WERI-Rb-1 (cell line): ENCODE data around the gene ZDHHC16.

Source experiments
- DNase-seq: peaks from one replicate; pipeline ENCODE4 v3.0.0-alpha.2; 2020
- H3K27ac ChIP-seq: fragments of 250-450 bp; sonication (Bioruptor Pico); 2 replicates; pipeline ENCODE4 v1.5.1; 2020; ENCODE audit warnings: mild to moderate bottlenecking, moderate library complexity
- H3K27me3 ChIP-seq: fragments of 250-450 bp; sonication (Bioruptor Pico); 2 replicates; pipeline ENCODE4 v1.5.1; 2021; ENCODE audit warnings: mild to moderate bottlenecking, low read depth, moderate library complexity; ENCODE audit not compliant: insufficient read depth, severe bottlenecking
- H3K36me3 ChIP-seq: fragments of 250-450 bp; sonication (Bioruptor Pico); 2 replicates; pipeline ENCODE4 v1.5.1; 2020; ENCODE audit warnings: mild to moderate bottlenecking, moderate library complexity
- H3K4me3 ChIP-seq: 2 replicates; pipeline ENCODE4 v1.5.1; 2011; ENCODE audit warnings: low read depth, mild to moderate bottlenecking, control low read depth, low read length
- H3K9me3 ChIP-seq: fragments of 250-450 bp; sonication (Bioruptor Pico); 2 replicates; pipeline ENCODE4 v1.5.1; 2021; ENCODE audit warnings: mild to moderate bottlenecking, moderate library complexity; ENCODE audit not compliant: severe bottlenecking
- TF ChIP-seq, protein P1 (sequence below): IDR thresholded peaks from 2 replicates; pipeline ENCODE4 v1.5.1; 2011; ENCODE audit warnings: low read depth, mild to moderate bottlenecking, control low read depth, inconsistent platforms, low read length

The ZDHHC16 gene

DNA sequence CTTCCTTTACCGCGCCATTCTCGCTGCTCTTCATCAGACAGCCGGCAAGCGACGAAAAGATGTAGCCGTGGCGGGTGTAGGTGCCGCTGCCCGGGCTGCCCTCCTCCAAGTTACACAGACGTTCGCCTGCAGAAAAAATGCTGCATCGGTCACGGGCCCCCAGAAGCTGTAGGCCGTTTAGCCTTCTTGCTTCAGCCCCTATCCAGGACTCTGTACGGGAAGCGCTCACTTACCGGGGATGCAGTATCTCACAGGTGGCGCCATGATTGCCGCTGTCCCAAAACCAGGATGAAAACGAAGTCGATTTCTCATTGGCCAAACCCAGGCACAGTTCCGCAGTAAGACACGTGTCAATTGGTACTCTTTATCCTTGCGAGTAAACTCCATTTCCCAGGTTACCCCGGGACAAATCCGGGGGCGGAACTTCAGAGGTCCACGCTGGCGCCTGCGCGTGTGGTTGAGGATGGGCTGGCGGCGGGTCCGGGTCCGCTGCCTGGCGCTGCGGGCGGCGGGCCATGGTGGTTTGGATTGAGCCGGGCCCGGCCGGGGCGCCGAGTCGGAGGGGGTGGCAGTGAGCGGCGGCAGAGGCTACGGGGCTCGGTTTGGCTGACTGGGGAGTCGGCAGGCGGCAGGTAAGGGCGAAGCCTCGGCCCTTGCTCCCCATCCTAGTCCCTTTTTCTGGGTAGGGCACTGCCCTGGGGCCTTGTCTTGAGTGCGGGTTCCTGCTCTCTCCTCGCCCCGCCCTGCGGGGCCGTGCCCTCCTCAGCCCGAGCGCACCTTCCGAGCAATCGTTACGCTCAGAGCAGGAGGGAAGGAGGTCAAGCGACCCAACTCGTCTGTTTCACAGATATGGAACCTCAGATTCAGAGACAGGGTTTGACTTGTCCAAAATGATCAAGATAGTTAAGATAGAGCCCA, at the start of gene ZDHHC16, which contains the start of gene EXOSC1:
TSS of gene ZDHHC16 (plus strand) at position 454 of the 918 bp plus-strand sequence. CDS start 5,501 bp downstream, outside the sequence.
TSS of gene EXOSC1 (minus strand) at position 285 of the 918 bp plus-strand sequence. CDS start at position 264, 21 bp downstream.
- TF ChIP-seq, protein P1, sequence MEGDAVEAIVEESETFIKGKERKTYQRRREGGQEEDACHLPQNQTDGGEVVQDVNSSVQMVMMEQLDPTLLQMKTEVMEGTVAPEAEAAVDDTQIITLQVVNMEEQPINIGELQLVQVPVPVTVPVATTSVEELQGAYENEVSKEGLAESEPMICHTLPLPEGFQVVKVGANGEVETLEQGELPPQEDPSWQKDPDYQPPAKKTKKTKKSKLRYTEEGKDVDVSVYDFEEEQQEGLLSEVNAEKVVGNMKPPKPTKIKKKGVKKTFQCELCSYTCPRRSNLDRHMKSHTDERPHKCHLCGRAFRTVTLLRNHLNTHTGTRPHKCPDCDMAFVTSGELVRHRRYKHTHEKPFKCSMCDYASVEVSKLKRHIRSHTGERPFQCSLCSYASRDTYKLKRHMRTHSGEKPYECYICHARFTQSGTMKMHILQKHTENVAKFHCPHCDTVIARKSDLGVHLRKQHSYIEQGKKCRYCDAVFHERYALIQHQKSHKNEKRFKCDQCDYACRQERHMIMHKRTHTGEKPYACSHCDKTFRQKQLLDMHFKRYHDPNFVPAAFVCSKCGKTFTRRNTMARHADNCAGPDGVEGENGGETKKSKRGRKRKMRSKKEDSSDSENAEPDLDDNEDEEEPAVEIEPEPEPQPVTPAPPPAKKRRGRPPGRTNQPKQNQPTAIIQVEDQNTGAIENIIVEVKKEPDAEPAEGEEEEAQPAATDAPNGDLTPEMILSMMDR: no peak
- no peaks in the 10 kb centered on the region for H3K9me3 ChIP-seq
- peak within 1 kb of the TSS; percentile 83 for H3K27ac ChIP-seq
- DNase-seq: peak; percentile 95
- peak within 1 kb of the TSS; percentile 60 for H3K4me3 ChIP-seq
- no peaks in the 10 kb centered on the region for H3K27me3 ChIP-seq
- H3K36me3 ChIP-seq: peaks cover 37% of the 10 kb centered on the region

DNA sequence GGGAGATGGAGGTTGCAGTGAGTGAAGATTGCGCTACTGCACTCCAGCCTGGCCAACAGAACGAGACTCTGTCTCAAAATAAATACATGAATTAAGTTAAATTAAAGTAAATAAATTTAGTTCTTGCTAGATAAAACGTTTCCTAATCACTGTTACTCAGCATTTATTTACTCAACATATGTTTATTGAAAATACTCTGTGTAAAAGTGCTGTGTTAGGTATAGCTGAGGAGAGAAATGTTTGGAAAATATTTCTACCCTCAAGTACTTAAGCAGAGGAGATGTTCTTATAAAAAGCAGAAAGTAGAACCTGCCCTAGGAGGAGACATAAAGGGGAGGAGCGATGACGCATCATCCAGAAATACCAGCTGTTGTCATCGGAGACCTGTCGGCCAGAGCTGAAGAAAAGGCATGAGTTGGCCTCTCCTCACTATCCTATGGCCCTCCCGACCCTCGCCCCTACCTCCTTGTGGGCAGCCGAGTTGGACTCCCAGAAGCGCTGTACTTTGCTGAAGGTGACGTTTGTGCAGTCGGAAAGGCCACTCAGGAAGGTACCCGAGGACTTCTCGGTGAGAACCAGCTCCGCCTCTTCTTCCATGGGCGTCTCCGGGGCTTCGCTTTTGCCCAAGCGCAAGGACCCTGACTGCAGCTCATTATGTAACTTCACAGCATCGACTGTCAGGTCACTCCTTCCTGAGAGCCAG, 46.0 kb upstream of the ZDHHC16 start:
- H3K27me3 ChIP-seq: no peaks in the 10 kb centered on the region
- TF ChIP-seq, protein P1: no peak
- H3K4me3 ChIP-seq: peak overlapping the region; percentile 59
- peaks cover 27% of the 10 kb centered on the region for H3K36me3 ChIP-seq
- no peaks in the 10 kb centered on the region for H3K9me3 ChIP-seq
- peak overlapping the region; percentile 28 for H3K27ac ChIP-seq
- DNase-seq: no peak

DNA sequence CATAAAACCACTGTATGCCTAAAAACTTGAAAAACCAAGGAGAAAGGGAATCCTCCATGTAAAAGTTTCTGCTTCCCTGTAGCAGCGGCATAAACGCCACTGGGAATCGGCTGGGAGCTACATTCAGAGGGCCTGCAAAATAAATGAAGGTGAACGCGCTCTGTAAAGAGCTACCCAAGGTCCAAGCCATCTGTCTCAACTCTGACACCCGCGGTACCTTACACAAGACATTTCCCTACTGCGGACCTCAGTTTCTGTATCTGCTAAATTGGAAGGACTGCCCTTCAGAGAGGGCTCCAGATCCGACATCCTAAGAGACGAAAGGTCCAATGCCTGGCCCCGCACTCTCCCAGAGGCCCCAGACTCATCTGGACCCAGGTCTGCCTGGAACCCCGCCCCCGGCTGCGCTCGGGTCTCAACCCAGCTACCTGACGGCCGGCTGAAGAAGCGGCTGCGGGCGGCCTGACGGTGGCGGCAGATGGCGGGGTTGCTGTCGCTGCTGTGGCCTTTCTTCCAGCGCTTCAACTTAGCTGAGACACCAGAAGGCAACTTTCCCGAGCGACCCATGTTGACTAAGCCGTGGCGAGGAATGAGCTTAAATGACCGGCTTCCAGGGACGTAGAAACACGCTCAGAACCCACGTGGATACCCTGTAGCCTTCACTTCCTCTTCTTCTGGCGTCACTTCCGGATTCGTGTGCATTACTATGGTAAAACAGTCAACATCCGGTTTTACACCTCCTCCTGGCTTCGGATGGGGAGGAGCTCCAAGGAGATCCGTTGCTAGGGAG, 45.1 kb upstream of the ZDHHC16 start, which contains the start of gene RRP12:
TSS of gene RRP12 (minus strand) at position 676 of the 790 bp plus-strand sequence. CDS start at position 567, 109 bp downstream.
- Histone ChIP-seq H3K9me3 (no peaks in the 10 kb centered on the region), H3K27ac (peak within 1 kb of the TSS; percentile 28), H3K36me3 (peaks cover 25% of the 10 kb centered on the region), H3K27me3 (no peaks in the 10 kb centered on the region), H3K4me3 (peak within 1 kb of the TSS; percentile 59)
- TF ChIP-seq, protein P1: no peak
- peak; percentile 90 for DNase-seq

DNA sequence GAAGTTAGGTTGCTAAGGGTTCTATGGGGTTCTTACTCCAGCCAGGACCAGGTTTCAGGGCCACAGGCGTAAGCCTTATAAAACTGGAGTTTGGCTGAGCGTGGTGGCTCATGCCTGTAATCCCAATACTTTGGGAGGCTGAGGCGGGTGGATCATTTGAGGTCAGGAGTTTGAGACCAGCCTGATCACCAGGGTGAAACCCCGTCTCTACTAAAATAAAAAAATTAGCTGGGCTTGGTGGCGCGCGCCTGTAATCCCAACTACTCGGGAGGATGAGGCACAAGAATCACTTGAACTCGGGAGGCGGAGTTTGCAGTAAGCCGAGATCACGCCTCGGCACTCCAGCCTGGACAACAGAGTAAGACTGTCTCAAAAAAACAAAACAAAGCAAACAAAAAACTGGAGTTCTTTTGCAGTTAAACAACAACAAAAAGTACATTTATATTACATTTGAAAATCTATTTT, 44.5 kb upstream of the ZDHHC16 start:
- TF ChIP-seq, protein P1: no peak
- H3K36me3 ChIP-seq: peaks cover 19% of the 10 kb centered on the region
- H3K4me3 ChIP-seq: peak overlapping the region; percentile 59
- peak overlapping the region; percentile 28 for H3K27ac ChIP-seq
- H3K9me3 ChIP-seq: no peaks in the 10 kb centered on the region
- H3K27me3 ChIP-seq: no peaks in the 10 kb centered on the region
- DNase-seq: no peak

DNA sequence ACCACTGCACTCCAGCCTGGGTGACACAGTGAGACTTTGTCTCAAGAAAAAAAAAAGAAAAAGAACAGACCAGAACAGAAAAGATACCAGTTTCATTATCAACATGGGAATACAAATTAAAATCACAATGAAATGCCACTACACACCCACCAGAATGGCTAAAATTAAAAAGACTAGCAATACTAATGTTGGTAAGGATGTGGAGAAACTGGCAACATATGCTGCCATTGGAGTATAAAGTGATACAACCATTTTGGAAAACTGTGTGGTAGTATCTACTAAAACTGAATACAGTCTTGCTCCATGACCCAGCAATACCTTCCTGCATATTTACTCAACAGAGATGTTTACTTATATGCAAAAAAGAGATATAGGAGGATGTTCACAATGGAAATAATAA, 41.9 kb upstream of the ZDHHC16 start:
- DNase-seq: no peak
- Histone ChIP-seq H3K9me3 (no peaks in the 10 kb centered on the region), H3K36me3 (0 out of 2 replicates have a peak, but pooled peaks cover 2% of the 10 kb centered on the region), H3K27me3 (no peaks in the 10 kb centered on the region), H3K27ac (no peak overlapping the region), H3K4me3 (no peak overlapping the region)
- TF ChIP-seq, protein P1: no peak
